DND-41 (cell line): Measurements from ENCODE around the gene AHRR.

Experiments
- ATAC-seq: fragments of 200-7000 bp; cut with Tn5 transposase; 3 replicates; pipeline ENCODE4 v1.9.1; 2021; ENCODE audit warnings: low read depth; ENCODE audit not compliant: insufficient read depth
- DNase-seq: peaks from one replicate; pipeline ENCODE4 v3.0.0-alpha.2; 2020
- H2AFZ ChIP-seq: 2 replicates; pipeline ENCODE4 v1.6.0; 2012; ENCODE audit warnings: low read depth, low read length
- H3K27ac ChIP-seq: 2 replicates; pipeline ENCODE4 v1.5.1; 2012; ENCODE audit warnings: low read length, inconsistent platforms
- H3K27me3 ChIP-seq: fragments of 200-600 bp; sonication (generic); 2 replicates; pipeline ENCODE4 v1.6.0; 2012; ENCODE audit warnings: low read length, mild to moderate bottlenecking, inconsistent platforms; ENCODE audit not compliant: insufficient read depth, poor library complexity
- H3K36me3 ChIP-seq: 2 replicates; pipeline ENCODE4 v1.5.1; 2012; ENCODE audit warnings: low read length, inconsistent platforms; ENCODE audit not compliant: insufficient read depth
- H3K4me1 ChIP-seq: 2 replicates; pipeline ENCODE4 v1.5.1; 2012; ENCODE audit warnings: mild to moderate bottlenecking, low read length; ENCODE audit not compliant: insufficient read depth
- H3K4me2 ChIP-seq: 2 replicates; pipeline ENCODE4 v1.6.0; 2012; ENCODE audit warnings: mild to moderate bottlenecking, moderate library complexity, low read length, inconsistent platforms; ENCODE audit not compliant: insufficient read depth
- H3K4me3 ChIP-seq, 2 experiments: fragments of 200-600 bp in 1 of 2; shearing (Covaris generic) in 1 of 2; 2 replicates each; pipeline ENCODE4 v1.5.1; 2012 to 2016; ENCODE audit warnings: inconsistent platforms in 2 of 2, low read length in 2 of 2, mild to moderate bottlenecking in 2 of 2, low read depth in 1 of 2, moderate library complexity in 1 of 2
- H3K79me2 ChIP-seq: 2 replicates; pipeline ENCODE4 v1.6.0; 2012; ENCODE audit warnings: low read length, inconsistent platforms; ENCODE audit not compliant: insufficient read depth
- H3K9ac ChIP-seq: 2 replicates; pipeline ENCODE4 v1.6.0; 2012; ENCODE audit warnings: low read depth, mild to moderate bottlenecking, inconsistent platforms, low read length, moderate library complexity
- H3K9me3 ChIP-seq: 2 replicates; pipeline ENCODE4 v1.5.1; 2012; ENCODE audit warnings: low read length, moderate library complexity, mild to moderate bottlenecking, inconsistent platforms; ENCODE audit not compliant: insufficient read depth, severe bottlenecking
- H4K20me1 ChIP-seq: 2 replicates; pipeline ENCODE4 v1.6.0; 2012; ENCODE audit warnings: low read length; ENCODE audit not compliant: insufficient read depth
- EZH2 ChIP-seq: IDR thresholded peaks from 3 replicates; pipeline ENCODE4 v1.6.1; 2012; ENCODE audit warnings: borderline replicate concordance, low read depth, mild to moderate bottlenecking, moderate library complexity, low read length, inconsistent platforms; ENCODE audit not compliant: severe bottlenecking
- TF ChIP-seq, protein P1 (sequence below): IDR thresholded peaks from 2 replicates; pipeline ENCODE4 v1.5.1; 2012; ENCODE audit warnings: borderline replicate concordance, low read length, moderate library complexity, mild to moderate bottlenecking; ENCODE audit not compliant: poor library complexity, severe bottlenecking; ENCODE audit errors: extremely low read depth

AHRR gene

DNA sequence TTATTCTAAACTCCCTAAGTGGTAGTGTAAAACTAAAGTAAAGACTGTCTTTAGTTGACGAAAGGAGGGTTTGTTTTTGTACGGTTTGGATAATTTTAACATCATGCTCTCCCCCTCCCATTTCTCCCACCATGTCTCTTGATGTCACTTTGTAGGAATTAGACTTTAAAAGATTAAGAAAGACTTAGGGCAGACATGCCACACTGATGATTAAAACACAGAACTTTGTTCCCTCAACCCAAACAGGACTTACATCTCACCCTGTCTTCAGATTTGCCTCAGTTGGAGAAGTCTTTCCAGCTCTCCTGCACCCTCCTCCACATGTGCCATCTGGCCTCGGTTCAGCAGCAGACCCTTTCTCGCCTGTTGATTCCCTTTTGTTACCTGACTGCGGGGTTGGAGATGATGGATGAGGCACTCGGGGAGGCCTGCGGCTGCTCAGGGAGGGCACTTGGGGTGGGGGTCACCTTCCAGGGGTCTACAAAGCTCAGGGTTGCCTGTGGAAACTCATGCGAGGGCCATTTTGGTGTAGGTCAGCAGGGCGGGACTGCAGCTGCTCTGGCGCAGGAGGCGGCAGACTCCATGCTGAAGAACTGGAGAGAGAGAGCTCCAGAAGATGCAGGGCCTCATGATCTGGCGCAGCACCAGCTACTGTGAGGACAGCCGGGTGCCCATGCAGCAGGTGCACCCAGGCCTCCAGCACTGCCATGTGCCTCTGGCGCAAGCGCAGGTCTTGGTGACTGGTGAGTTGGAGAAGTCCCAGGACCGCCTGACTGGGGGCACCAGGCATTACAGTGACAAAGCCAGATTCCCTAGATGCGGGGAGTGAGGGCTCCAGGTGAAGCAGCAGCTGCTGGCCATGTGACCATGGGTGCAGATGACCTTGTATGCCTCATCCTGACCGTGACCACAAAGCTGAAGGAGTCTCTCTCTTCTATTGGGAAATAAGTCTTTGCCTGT lies 96.9 kb downstream of the AHRR start:
- H3K4me1 ChIP-seq: peaks cover 10% of the 10 kb centered on the region
- DNase-seq: no peak

DNA sequence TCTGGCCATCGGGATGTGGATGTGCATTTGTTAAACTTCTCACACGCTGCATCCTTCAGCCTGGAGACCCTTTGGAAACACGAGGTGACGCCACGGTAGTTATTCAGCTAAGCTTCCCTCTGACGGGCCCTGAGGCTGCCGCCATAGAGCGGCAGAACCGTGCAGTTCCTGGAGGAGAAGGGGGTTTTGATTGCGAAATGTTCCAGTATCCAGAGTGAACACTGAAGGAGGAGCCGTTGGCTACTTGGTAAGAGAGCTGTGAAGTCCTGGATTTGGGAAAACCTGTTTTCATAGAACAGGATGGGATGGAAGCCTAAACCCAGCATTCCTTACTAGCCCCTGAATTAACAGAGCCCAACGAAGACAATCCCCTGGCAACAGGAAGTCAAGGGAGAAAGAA lies 98.5 kb downstream of the AHRR start:
- DNase-seq: no peak

More for the DNA sequence above, 96.9 kb downstream of the AHRR start:
- no peak overlapping the region for H3K27ac ChIP-seq
- H4K20me1 ChIP-seq: no peaks in the 10 kb centered on the region
- ATAC-seq: no peak
- no peaks in the 10 kb centered on the region for H3K9me3 ChIP-seq
- H3K27me3 ChIP-seq: no peaks in the 10 kb centered on the region
- no peak overlapping the region for H2AFZ ChIP-seq
- no peak overlapping the region for H3K4me2 ChIP-seq
- TF ChIP-seq EZH2: no peak
- TF ChIP-seq, protein P1, sequence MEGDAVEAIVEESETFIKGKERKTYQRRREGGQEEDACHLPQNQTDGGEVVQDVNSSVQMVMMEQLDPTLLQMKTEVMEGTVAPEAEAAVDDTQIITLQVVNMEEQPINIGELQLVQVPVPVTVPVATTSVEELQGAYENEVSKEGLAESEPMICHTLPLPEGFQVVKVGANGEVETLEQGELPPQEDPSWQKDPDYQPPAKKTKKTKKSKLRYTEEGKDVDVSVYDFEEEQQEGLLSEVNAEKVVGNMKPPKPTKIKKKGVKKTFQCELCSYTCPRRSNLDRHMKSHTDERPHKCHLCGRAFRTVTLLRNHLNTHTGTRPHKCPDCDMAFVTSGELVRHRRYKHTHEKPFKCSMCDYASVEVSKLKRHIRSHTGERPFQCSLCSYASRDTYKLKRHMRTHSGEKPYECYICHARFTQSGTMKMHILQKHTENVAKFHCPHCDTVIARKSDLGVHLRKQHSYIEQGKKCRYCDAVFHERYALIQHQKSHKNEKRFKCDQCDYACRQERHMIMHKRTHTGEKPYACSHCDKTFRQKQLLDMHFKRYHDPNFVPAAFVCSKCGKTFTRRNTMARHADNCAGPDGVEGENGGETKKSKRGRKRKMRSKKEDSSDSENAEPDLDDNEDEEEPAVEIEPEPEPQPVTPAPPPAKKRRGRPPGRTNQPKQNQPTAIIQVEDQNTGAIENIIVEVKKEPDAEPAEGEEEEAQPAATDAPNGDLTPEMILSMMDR: no peak
- no peak overlapping the region for H3K4me3 ChIP-seq
- H3K9ac ChIP-seq: no peak overlapping the region
- no peaks in the 10 kb centered on the region for H3K36me3 ChIP-seq
- H3K79me2 ChIP-seq: no peaks in the 10 kb centered on the region

DNA sequence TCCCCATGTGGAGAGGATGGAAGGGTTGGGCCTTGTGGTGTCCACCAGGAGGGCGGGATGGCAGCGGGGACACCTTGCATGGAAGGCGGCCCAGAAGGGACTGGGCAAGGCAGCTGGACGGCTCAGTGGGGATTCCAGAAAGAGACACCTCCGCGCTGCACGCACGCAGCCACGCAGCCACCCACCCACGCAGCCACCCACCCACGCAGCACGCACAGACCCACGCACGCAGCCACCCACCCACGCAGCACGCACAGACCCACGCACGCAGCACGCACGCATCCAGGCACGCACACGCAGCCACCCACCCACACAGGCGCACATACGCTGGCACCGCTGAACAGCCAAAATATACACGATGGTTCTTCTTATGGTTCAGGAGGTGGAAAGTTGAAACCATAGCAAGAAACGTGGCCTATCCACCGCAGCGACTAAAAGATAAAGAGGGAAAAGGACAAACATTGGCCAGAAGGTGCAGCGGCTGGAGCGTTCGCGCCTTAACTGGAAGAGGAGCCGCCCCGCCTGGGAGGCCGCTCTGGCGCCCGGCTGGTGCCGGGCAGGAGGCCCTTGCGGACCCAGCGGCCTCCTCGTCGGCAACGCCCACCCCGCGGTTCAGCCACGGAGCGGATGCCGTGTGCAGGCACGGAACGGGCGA lies 99.2 kb downstream of the AHRR start:
- Histone ChIP-seq H3K27me3 (no peaks in the 10 kb centered on the region), H3K79me2 (no peaks in the 10 kb centered on the region), H3K4me2 (no peak overlapping the region), H3K9ac (no peak overlapping the region), H3K27ac (no peak overlapping the region), H3K9me3 (no peaks in the 10 kb centered on the region), H4K20me1 (no peaks in the 10 kb centered on the region), H2AFZ (no peak overlapping the region), H3K36me3 (no peaks in the 10 kb centered on the region), H3K4me1 (peaks cover 9% of the 10 kb centered on the region), H3K4me3 (no peak overlapping the region)
- ATAC-seq (no peak), DNase-seq (no peak)
- TF ChIP-seq, protein P1: no peak
- no peak for TF ChIP-seq EZH2

More for the DNA sequence above, 98.5 kb downstream of the AHRR start:
- Histone ChIP-seq H3K27ac (no peak overlapping the region), H3K9me3 (no peaks in the 10 kb centered on the region), H3K9ac (no peak overlapping the region), H3K4me3 (no peak overlapping the region), H3K4me2 (no peak overlapping the region), H3K36me3 (no peaks in the 10 kb centered on the region), H3K79me2 (no peaks in the 10 kb centered on the region), H4K20me1 (no peaks in the 10 kb centered on the region), H2AFZ (no peak overlapping the region), H3K4me1 (peaks cover 10% of the 10 kb centered on the region), H3K27me3 (no peaks in the 10 kb centered on the region)
- TF ChIP-seq, protein P1: no peak
- TF ChIP-seq EZH2: no peak
- ATAC-seq: no peak
